ENCODE data around the gene CCR3. TPM values are rescaled to one million over a fixed set of nuclear protein-coding genes. Genes with fewer than 3 reads are reported as not detected.
A peak's percentile ranks its signal among the peaks of the same experiment; 100 is the strongest.

Gene CCR3
- polyA plus RNA-seq, 1 donor (not counting 4 experiments of a cell fraction or from before 2014, with no cell fraction given) = 0.16 TPM

DNA sequence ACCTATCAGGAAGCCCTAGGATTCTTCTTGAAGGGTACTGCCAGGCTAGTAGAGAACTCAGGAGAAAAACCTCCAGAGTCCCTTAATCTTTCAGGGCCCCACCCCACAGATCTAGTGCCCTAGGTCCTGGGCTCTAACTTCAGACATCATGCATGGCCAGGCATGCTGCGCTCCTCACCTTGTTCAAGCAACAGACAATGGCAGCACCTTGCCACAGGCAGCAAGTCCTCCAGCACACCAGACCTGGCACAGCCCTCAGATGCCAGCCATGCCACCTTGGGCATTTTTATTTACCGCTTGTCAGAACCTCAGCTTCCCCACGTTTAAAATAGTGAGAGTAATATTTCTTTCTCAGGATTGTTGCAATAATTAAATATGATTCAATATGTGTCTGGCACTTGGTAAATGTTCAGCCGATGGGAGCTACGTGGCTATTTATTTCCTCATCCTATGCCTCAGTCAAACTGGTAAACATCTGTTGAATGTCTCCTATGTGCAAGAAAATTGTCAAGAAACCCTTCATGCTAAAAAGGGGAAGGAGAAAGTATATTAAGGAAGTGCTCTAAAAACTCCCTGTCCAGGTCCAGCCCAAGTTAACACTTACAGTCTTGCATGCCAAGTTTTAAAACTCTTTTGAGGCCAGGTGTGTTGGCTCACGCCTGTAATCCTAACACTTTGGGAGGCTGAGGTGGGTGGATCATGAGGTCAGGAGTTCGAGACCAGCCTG is 19.7 kb upstream of the CCR3 start:
- no peaks in the 10 kb centered on the region for H3K9me1 ChIP-seq (ENCODE audit: control insufficient read depth, extremely low read depth, insufficient read depth, low read length)
- H3K9ac ChIP-seq (ENCODE audit: control insufficient read depth, extremely low read depth, insufficient read depth, low read length) = no peak overlapping the region
- H4K20me1 ChIP-seq (ENCODE audit: control insufficient read depth, extremely low read depth, insufficient read depth, low read length) = no peaks in the 10 kb centered on the region
- FAIRE-seq = no peak
- no peaks in the 10 kb centered on the region for H3K27me3 ChIP-seq (ENCODE audit: control insufficient read depth, extremely low read depth, insufficient read depth, low read length)
- DNase-seq (ENCODE audit: low read depth, low spot score) = no peak
- H3K27ac ChIP-seq (ENCODE audit: control insufficient read depth, insufficient read depth, low read length) = no peak overlapping the region
- no peaks in the 10 kb centered on the region for H3K9me3 ChIP-seq (ENCODE audit: control insufficient read depth, low read depth, low read length)
- dilution Hi-C loops (cut with MboI; ENCODE audit: extremely low pct_ligation_motif_present, low sequenced_read_pairs) = no loop called here
- no peaks in the 10 kb centered on the region for H3K79me2 ChIP-seq (ENCODE audit: control insufficient read depth, insufficient read depth, low read length)
- no peaks in the 10 kb centered on the region for H3K4me1 ChIP-seq (ENCODE audit: control insufficient read depth, extremely low read depth, insufficient read depth, low read length)
- H2AFZ ChIP-seq (ENCODE audit: control insufficient read depth, low read length) = no peak overlapping the region
- no peak for TF ChIP-seq EZH2 (IDR thresholded peaks at IDR 0.05; ENCODE audit: low read length)
- TF ChIP-seq CTCF (optimal IDR thresholded peaks at IDR 0.05 in 1 of 3, IDR thresholded peaks at IDR 0.05 in 1 of 3, conservative IDR thresholded peaks at IDR 0.05 in 1 of 3; ENCODE audit: extremely low read depth in 1 of 3, insufficient read depth in 2 of 3, low read length in 3 of 3) = no peak
- no peak overlapping the region for H3K4me2 ChIP-seq (ENCODE audit: control insufficient read depth, extremely low read depth, insufficient read depth, low read depth, low read length)
- H3K4me3 ChIP-seq (ENCODE audit: control insufficient read depth in 2 of 3, extremely low read depth in 1 of 3, insufficient read depth in 2 of 3, low read depth in 1 of 3, low read length in 3 of 3) = no peak overlapping the region
- H3K36me3 ChIP-seq (ENCODE audit: control insufficient read depth in 2 of 2, extremely low read depth in 1 of 2, insufficient read depth in 2 of 2, low read length in 2 of 2) = no peaks in the 10 kb centered on the region

- no peak overlapping the region for H3K9ac ChIP-seq (ENCODE audit: control insufficient read depth, extremely low read depth, insufficient read depth, low read length)
- H3K27ac ChIP-seq (ENCODE audit: control insufficient read depth, insufficient read depth, low read length) = no peak overlapping the region
- dilution Hi-C loops (cut with MboI; ENCODE audit: extremely low pct_ligation_motif_present, low sequenced_read_pairs) = no loop called here
- no peaks in the 10 kb centered on the region for H3K9me3 ChIP-seq (ENCODE audit: control insufficient read depth, low read depth, low read length)
- TF ChIP-seq CTCF (optimal IDR thresholded peaks at IDR 0.05 in 1 of 3, IDR thresholded peaks at IDR 0.05 in 1 of 3, conservative IDR thresholded peaks at IDR 0.05 in 1 of 3; ENCODE audit: extremely low read depth in 1 of 3, insufficient read depth in 2 of 3, low read length in 3 of 3) (no peak), EZH2 (IDR thresholded peaks at IDR 0.05; ENCODE audit: low read length) (no peak)
- H3K36me3 ChIP-seq (ENCODE audit: control insufficient read depth in 2 of 2, extremely low read depth in 1 of 2, insufficient read depth in 2 of 2, low read length in 2 of 2) = no peaks in the 10 kb centered on the region
- H3K4me3 ChIP-seq (ENCODE audit: control insufficient read depth in 2 of 3, extremely low read depth in 1 of 3, insufficient read depth in 2 of 3, low read depth in 1 of 3, low read length in 3 of 3) = no peak overlapping the region
- H3K4me1 ChIP-seq (ENCODE audit: control insufficient read depth, extremely low read depth, insufficient read depth, low read length) = peaks cover 4% of the 10 kb centered on the region
- H2AFZ ChIP-seq (ENCODE audit: control insufficient read depth, low read length) = no peak overlapping the region
- H3K9me1 ChIP-seq (ENCODE audit: control insufficient read depth, extremely low read depth, insufficient read depth, low read length) = no peaks in the 10 kb centered on the region
- no peak overlapping the region for H3K4me2 ChIP-seq (ENCODE audit: control insufficient read depth, extremely low read depth, insufficient read depth, low read depth, low read length)
- H4K20me1 ChIP-seq (ENCODE audit: control insufficient read depth, extremely low read depth, insufficient read depth, low read length) = no peaks in the 10 kb centered on the region
- no peaks in the 10 kb centered on the region for H3K79me2 ChIP-seq (ENCODE audit: control insufficient read depth, insufficient read depth, low read length)
- DNase-seq (ENCODE audit: low read depth, low spot score) (peak; percentile 32), FAIRE-seq (peak; percentile 82)
- H3K27me3 ChIP-seq (ENCODE audit: control insufficient read depth, extremely low read depth, insufficient read depth, low read length) = peaks cover 8% of the 10 kb centered on the region
Measured at GRCh38 chr3:46228260-46229242, 13.7 kb upstream of the CCR3 start.
